GM18511 (cell line): ENCODE measurements around the gene FNDC3A.
"Not testable (repeated sequence)": the region's sequence is repeated elsewhere in the genome, so short reads cannot be mapped to it uniquely, and the experiment has no call there.

Source experiments
- ATAC-seq: cut with Tn5 transposase; IDR thresholded peaks from one replicate; pipeline ENCODE4 v1.9.1; 2021; ENCODE audit warnings: mild to moderate bottlenecking, moderate library complexity; ENCODE audit not compliant: unreplicated experiment

Gene FNDC3A

DNA sequence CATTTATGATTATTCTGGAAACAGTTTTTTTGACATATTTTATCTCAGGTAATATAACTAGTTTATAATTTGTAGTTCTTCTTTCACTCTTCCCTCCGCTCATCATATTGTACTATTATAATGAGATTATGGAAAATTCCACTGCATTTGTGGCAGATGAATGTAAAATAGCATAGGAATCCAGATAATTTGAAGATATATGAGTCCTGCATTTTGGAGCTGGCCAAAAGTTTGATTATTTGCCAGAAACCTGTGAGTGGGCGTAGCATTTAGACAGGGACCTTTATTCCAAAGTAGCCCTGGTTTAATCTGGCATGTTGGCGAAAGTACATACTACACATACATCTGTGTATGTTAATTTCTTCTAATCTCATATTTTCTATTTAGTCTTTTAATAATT lies 65.2 kb downstream of the FNDC3A start:
- ATAC-seq = no peak

- ATAC-seq = no peak
Measured at GRCh38 chr13:49042476-49042875, 66.8 kb downstream of the FNDC3A start.

DNA sequence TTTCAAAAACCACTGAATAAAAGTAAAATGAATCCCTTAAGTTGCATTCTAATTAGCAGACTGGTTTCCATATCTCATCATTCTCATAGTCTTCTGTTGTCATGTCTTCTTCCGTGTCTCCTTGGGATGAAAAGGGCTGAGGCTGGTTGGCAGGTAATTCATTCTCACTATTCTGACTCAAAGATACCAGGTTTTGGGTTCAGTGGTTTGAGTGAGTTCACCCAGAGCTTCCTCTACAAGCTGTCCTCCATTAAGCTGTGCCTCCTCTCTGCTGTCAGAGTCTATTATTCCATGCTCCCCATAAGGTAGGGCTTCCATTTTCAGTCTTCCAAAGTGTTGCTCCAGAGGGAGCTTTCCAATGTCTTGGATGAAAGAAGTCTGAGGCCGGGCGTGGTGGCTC lies 68.3 kb downstream of the FNDC3A start:
- no peak for ATAC-seq

GRCh38 chr13:49044836-49045235 lies 69.1 kb downstream of the FNDC3A start:
- no peak for ATAC-seq

DNA sequence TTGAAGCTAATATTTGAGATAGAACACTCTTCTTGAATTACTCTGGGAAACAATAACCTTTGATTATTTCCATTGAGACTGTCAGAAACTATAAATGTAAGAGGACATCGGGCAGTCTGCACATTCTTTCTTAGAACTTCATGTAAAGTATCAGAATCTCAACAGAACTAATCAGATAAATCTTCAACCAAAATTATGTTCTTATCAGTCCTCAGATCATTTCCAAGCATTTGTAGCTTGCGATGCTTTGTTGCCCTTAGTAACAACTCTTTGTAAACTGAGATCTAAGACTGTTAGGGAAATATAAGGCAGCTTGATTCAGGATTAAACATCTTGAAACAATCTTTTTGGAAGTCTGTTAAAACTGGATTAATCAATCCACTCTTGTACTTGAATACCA lies 70.3 kb downstream of the FNDC3A start:
- no peak for ATAC-seq

DNA sequence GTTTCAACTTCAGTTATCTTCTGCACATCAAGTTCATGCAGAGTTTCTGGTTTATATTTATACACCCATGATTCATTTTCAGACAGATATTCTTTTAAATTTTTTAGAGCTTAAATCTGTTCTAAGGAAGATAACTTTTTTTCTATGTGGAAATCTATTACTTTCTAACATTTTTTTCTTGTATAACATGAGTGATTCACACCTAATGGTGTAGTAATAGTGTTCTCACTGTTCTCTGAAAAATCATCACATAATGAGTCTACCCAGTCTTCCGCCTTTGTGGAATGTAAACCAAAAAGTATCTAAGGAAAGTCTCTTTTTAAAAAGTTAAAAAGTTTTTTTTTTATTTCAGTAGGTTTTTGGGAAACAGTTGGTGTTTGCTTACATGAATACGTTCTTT lies 70.8 kb downstream of the FNDC3A start:
- no peak for ATAC-seq

- ATAC-seq = no peak
Measured at GRCh38 chr13:49052813-49053212, 77.1 kb downstream of the FNDC3A start.

GRCh38 chr13:49053215-49053614 lies 77.5 kb downstream of the FNDC3A start:
- no peak for ATAC-seq

GRCh38 chr13:49053906-49054305 lies 78.2 kb downstream of the FNDC3A start:
- no peak for ATAC-seq

- no peak for ATAC-seq
Measured at GRCh38 chr13:49055021-49055420, 79.3 kb downstream of the FNDC3A start.

- no peak for ATAC-seq
Measured at GRCh38 chr13:49057176-49057575, 81.5 kb downstream of the FNDC3A start.

DNA sequence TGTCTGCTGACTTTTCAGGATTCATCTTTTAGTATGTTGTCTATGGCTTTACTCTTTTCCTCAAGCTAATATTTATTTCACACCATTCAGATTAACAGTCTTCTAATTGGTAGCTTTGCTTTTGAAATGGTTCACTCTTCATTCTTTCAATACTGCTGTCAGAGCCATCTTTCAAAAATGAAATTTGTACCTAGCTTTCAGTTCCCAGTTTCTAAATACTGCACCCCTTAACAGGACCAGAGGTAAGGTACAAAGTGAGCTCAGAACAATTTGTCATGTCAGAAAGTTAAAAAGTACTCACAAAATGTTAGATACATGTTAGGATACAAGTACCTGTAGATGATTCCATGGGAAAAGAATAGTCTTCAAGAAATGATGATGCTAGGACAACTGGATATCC lies 83.0 kb downstream of the FNDC3A start:
- no peak for ATAC-seq

DNA sequence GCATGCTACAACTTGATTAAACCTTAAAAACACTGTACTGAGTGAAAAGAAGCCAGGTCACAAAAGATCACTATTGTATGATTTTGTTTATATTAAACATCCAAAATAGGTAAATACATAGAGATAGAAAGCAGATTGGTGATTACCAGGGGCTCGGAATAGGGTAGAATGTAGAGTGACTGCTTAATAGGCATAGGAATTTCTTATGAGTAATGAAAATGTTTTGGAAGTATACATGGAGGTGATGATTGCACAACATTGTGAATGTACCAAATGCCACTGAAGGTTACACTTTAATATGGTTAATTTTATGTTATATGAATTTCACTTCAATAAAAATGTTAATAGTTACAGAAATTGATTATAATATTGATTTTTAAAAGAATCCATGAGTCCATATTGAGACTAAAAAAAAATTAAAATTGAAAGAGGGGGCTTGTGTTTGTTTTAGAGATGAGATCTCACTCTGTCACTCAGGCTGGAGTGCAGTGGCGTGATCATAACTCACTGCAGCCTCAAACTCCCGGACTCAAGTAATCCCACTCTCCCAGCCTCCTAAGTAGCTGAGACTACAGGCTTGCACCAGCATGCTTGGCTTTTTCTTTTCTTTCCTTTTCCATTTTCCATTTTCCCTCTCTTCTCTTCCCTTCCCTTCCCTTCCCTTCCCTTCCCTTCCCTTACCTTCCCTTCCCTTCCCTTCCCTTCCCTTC lies 85.1 kb downstream of the FNDC3A start:
- no peak for ATAC-seq

GRCh38 chr13:49061388-49061752 lies 85.7 kb downstream of the FNDC3A start:
- ATAC-seq = not testable (repeated sequence)

DNA sequence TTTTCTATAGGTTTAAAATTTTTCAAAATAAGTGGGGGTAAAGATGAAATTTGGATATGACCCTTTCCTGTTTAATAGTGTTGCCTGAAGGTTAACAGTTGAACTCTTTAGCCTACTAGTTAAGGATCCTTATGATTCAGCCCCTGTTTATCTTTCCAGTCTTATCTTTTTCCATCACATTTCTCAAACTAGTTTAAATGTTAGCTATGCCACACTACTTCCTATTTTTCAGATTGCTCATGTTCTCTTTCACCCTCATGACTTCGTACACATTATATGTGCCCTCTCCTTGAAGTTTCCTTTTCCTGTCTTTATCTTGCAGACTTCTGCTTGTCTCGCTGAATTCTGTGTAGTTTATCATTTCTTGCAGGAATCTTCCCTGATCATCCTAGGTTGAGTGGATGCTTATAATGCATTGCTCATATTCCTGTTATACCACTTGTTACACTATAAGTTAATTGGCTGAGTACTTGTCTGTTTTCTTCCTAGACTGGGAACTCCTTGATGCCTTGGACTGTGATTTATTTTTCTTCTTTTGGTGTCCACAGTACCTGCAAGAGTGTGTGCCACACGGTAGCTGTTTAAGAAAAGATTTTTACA lies 86.7 kb downstream of the FNDC3A start:
- no peak for ATAC-seq

DNA sequence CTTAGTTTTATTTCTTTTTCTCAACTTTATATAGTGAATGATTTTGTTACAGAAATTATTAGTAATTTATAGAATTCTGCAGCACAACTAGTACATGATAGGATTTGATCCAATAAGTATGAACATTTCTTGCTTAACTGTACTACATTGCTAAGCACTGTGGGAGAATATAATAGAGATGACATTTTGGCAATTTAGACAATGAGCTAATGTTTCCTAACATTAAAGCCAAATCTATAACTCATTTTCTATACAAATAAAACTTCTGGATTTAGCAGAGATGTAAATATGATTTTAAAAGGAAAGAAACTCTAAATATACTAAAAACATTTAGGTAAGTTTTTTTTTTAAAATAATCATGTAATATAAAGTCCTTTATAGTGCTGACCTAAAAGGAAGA lies 87.3 kb downstream of the FNDC3A start:
- ATAC-seq = no peak

- ATAC-seq = no peak
Measured at GRCh38 chr13:49063497-49063896, 87.8 kb downstream of the FNDC3A start.

DNA sequence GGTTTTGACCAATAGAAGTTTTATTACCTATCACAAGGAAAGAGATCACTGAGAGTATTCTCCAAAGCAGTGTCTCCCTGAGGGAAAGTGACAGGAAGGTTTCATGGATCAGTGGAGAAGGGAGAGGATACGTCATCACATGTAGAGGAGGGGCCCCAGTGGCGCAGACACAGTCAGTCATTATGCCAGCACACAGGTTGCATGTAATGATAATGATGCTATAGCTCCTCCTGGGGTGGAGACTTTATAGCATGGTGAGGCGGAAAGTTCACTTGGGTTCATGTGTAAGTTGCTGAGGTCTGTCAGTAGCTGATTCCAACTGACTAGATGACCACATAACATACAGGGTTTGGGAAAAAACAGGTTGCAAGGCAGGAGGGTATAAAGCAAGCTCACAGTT lies 88.8 kb downstream of the FNDC3A start:
- no peak for ATAC-seq

GRCh38 chr13:49066856-49067255 lies 91.1 kb downstream of the FNDC3A start:
- ATAC-seq = no peak

- not testable (repeated sequence) for ATAC-seq
Measured at GRCh38 chr13:49068498-49068897, 92.8 kb downstream of the FNDC3A start.

GRCh38 chr13:49070021-49070420 lies 94.3 kb downstream of the FNDC3A start:
- not testable (repeated sequence) for ATAC-seq

DNA sequence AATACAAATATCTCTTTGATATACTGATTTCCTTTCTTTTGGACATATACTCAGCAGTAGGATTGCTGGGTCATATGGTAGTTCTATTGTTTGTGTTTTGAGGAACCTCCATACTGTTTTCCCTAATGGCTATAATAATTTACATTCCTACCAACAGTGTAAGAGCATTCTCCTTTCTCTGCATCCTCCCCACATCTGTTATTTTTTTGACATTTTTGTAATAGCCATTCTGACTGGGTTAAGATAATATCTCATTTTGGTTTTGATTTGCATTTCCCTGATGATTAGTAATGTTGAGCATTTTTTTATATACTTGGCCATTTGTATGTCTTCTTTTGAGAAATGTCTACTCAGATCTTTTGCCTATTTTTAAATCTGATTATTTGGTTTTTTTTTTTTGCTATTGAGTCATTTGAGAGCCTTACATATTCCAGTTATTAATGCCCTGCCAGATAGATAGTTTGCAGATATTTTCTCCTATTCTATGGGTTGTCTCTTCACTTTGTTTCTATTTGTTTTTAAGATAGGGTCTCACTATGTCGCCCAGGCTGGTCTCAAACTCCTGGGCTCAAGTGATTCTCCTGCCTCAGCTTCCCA lies 95.7 kb downstream of the FNDC3A start:
- ATAC-seq = no peak
